Measurements from ENCODE around the gene ADAMTSL2. TPM values are rescaled to one million over a fixed set of nuclear protein-coding genes. Genes with fewer than 3 reads are reported as not detected.
A peak's percentile ranks its signal among the peaks of the same experiment; 100 is the strongest.

The ADAMTSL2 gene
- total RNA-seq, 1 donor from 2014 or later, result 0.15 TPM

- DNase-seq (ENCODE audit: low spot score), result no peak
- Mint-ChIP-seq H3K4me1 (ENCODE audit: low read depth) (peaks cover 13% of the 10 kb centered on the region), H3K27ac (ENCODE audit: unreplicated experiment) (no peak overlapping the region), H3K27me3 (ENCODE audit: low read depth) (peaks cover 5% of the 10 kb centered on the region), H3K36me3 (ENCODE audit: low read depth) (no peaks in the 10 kb centered on the region), H3K4me3 (ENCODE audit: unreplicated experiment) (no peak overlapping the region), H3K9me3 (ENCODE audit: low read depth) (no peaks in the 10 kb centered on the region)
- no peak for TF ChIP-seq CTCF (IDR thresholded peaks at IDR 0.05)
Measured at GRCh38 chr9:133536080-133536479, 1.6 kb downstream of the ADAMTSL2 start.

GRCh38 chr9:133536536-133536935 is 2.0 kb downstream of the ADAMTSL2 start:
- Mint-ChIP-seq H3K27me3 (ENCODE audit: low read depth) (peaks cover 5% of the 10 kb centered on the region), H3K4me1 (ENCODE audit: low read depth) (peaks cover 13% of the 10 kb centered on the region), H3K4me3 (ENCODE audit: unreplicated experiment) (no peak overlapping the region), H3K36me3 (ENCODE audit: low read depth) (no peaks in the 10 kb centered on the region), H3K27ac (ENCODE audit: unreplicated experiment) (no peak overlapping the region), H3K9me3 (ENCODE audit: low read depth) (no peaks in the 10 kb centered on the region)
- DNase-seq (ENCODE audit: low spot score), result no peak
- TF ChIP-seq CTCF (IDR thresholded peaks at IDR 0.05), result no peak

- Mint-ChIP-seq H3K36me3 (ENCODE audit: low read depth) (no peaks in the 10 kb centered on the region), H3K9me3 (ENCODE audit: low read depth) (no peaks in the 10 kb centered on the region), H3K4me3 (ENCODE audit: unreplicated experiment) (no peak overlapping the region), H3K4me1 (ENCODE audit: low read depth) (peaks cover 13% of the 10 kb centered on the region), H3K27me3 (ENCODE audit: low read depth) (peaks cover 5% of the 10 kb centered on the region), H3K27ac (ENCODE audit: unreplicated experiment) (no peak overlapping the region)
- no peak for TF ChIP-seq CTCF (IDR thresholded peaks at IDR 0.05)
- DNase-seq (ENCODE audit: low spot score), result no peak
Measured at GRCh38 chr9:133537257-133537656, 2.8 kb downstream of the ADAMTSL2 start.

- H3K9me3 Mint-ChIP-seq (ENCODE audit: low read depth), result no peaks in the 10 kb centered on the region
- no peak overlapping the region for H3K4me3 Mint-ChIP-seq (ENCODE audit: unreplicated experiment)
- H3K27me3 Mint-ChIP-seq (ENCODE audit: low read depth), result peaks cover 5% of the 10 kb centered on the region
- no peaks in the 10 kb centered on the region for H3K36me3 Mint-ChIP-seq (ENCODE audit: low read depth)
- DNase-seq (ENCODE audit: low spot score), result no peak
- peaks cover 13% of the 10 kb centered on the region for H3K4me1 Mint-ChIP-seq (ENCODE audit: low read depth)
- no peak overlapping the region for H3K27ac Mint-ChIP-seq (ENCODE audit: unreplicated experiment)
- TF ChIP-seq CTCF (IDR thresholded peaks at IDR 0.05), result no peak
Measured at GRCh38 chr9:133538176-133538575, 3.7 kb downstream of the ADAMTSL2 start.

- no peak for TF ChIP-seq CTCF (IDR thresholded peaks at IDR 0.05)
- H3K36me3 Mint-ChIP-seq (ENCODE audit: low read depth), result no peaks in the 10 kb centered on the region
- H3K27ac Mint-ChIP-seq (ENCODE audit: unreplicated experiment), result no peak overlapping the region
- H3K27me3 Mint-ChIP-seq (ENCODE audit: low read depth), result peaks cover 5% of the 10 kb centered on the region
- peaks cover 13% of the 10 kb centered on the region for H3K4me1 Mint-ChIP-seq (ENCODE audit: low read depth)
- no peak for DNase-seq (ENCODE audit: low spot score)
- no peaks in the 10 kb centered on the region for H3K9me3 Mint-ChIP-seq (ENCODE audit: low read depth)
- H3K4me3 Mint-ChIP-seq (ENCODE audit: unreplicated experiment), result peak overlapping the region; percentile 51
Measured at GRCh38 chr9:133538851-133539833, 4.6 kb downstream of the ADAMTSL2 start.
